H9 (cell line): ENCODE measurements around the gene POU2F2. TPM values are rescaled to one million over a fixed set of nuclear protein-coding genes. Genes with fewer than 3 reads are reported as not detected.

Source experiments
- DNase-seq: peaks from one replicate; pipeline ENCODE4 v3.0.0-alpha.2; 2017
- H2AFZ ChIP-seq: one replicate; pipeline ENCODE4 v1.6.1; 2013; ENCODE audit warnings: mild to moderate bottlenecking, low read length, control low read depth, moderate library complexity
- H2AK5ac ChIP-seq: 2 replicates; pipeline ENCODE4 v1.6.1; 2013; ENCODE audit warnings: low read length, control low read depth, mixed read lengths; ENCODE audit not compliant: insufficient read length
- H2BK120ac ChIP-seq: one replicate; pipeline ENCODE4 v1.6.1; 2013; ENCODE audit warnings: low read depth, mild to moderate bottlenecking, low read length, control low read depth, inconsistent platforms; ENCODE audit not compliant: poor library complexity, severe bottlenecking
- H2BK12ac ChIP-seq: 2 replicates; pipeline ENCODE4 v1.6.1; 2013; ENCODE audit warnings: low read length, control low read depth, mixed read lengths, low read depth; ENCODE audit not compliant: insufficient read length
- H2BK15ac ChIP-seq: 2 replicates; pipeline ENCODE4 v1.6.1; 2013; ENCODE audit warnings: low read depth, low read length, control low read depth
- H2BK20ac ChIP-seq: one replicate; pipeline ENCODE4 v1.6.1; 2013; ENCODE audit warnings: low read depth, mild to moderate bottlenecking, low read length, control low read depth, inconsistent platforms; ENCODE audit not compliant: poor library complexity, severe bottlenecking
- H2BK5ac ChIP-seq: 2 replicates; pipeline ENCODE4 v1.6.1; 2013; ENCODE audit warnings: low read length, control low read depth, mixed read lengths; ENCODE audit not compliant: insufficient read length
- H3K14ac ChIP-seq: 2 replicates; pipeline ENCODE4 v1.6.1; 2013; ENCODE audit warnings: low read length, control low read depth; ENCODE audit not compliant: insufficient read depth
- H3K18ac ChIP-seq: 2 replicates; pipeline ENCODE4 v1.6.1; 2013; ENCODE audit warnings: low read depth, mild to moderate bottlenecking, mixed read lengths, low read length, control low read depth; ENCODE audit not compliant: insufficient read length
- H3K23ac ChIP-seq: 2 replicates; pipeline ENCODE4 v1.6.1; 2013; ENCODE audit warnings: low read length, control low read depth, mixed read lengths, low read depth; ENCODE audit not compliant: insufficient read length
- H3K23me2 ChIP-seq: 2 replicates; pipeline ENCODE4 v1.6.1; 2013; ENCODE audit warnings: low read depth, mild to moderate bottlenecking, mixed read lengths, low read length, control low read depth; ENCODE audit not compliant: insufficient read length, poor library complexity, severe bottlenecking
- H3K27ac ChIP-seq: 2 replicates; pipeline ENCODE4 v1.5.1; 2013; ENCODE audit warnings: low read length, control low read depth, mixed read lengths, low read depth; ENCODE audit not compliant: insufficient read length
- H3K27me3 ChIP-seq: 2 replicates; pipeline ENCODE4 v1.6.1; 2013; ENCODE audit warnings: low read length, control low read depth, inconsistent platforms; ENCODE audit not compliant: insufficient read depth
- H3K4ac ChIP-seq: 2 replicates; pipeline ENCODE4 v1.6.1; 2013; ENCODE audit warnings: low read depth, mild to moderate bottlenecking, control low read depth, inconsistent platforms, low read length, moderate library complexity
- H3K4me1 ChIP-seq: 2 replicates; pipeline ENCODE4 v1.6.1; 2013; ENCODE audit warnings: low read length, control low read depth, inconsistent platforms; ENCODE audit not compliant: insufficient read depth
- H3K4me2 ChIP-seq: 2 replicates; pipeline ENCODE4 v1.6.1; 2013; ENCODE audit warnings: low read length, control low read depth, mixed read lengths; ENCODE audit not compliant: insufficient read length, insufficient read depth
- H3K56ac ChIP-seq: 2 replicates; pipeline ENCODE4 v1.6.1; 2013; ENCODE audit warnings: low read depth, mild to moderate bottlenecking, mixed read lengths, low read length, control low read depth; ENCODE audit not compliant: insufficient read length
- H3K79me1 ChIP-seq: 2 replicates; pipeline ENCODE4 v1.6.1; 2013; ENCODE audit warnings: low read depth, mild to moderate bottlenecking, moderate library complexity, low read length, control low read depth, inconsistent platforms; ENCODE audit not compliant: insufficient read depth, poor library complexity, severe bottlenecking
- H3K79me2 ChIP-seq: 2 replicates; pipeline ENCODE4 v1.6.1; 2013; ENCODE audit warnings: low read length, control low read depth, inconsistent platforms; ENCODE audit not compliant: insufficient read depth
- H3K9ac ChIP-seq: 2 replicates; pipeline ENCODE4 v1.6.1; 2013; ENCODE audit warnings: low read length, control low read depth, mixed read lengths; ENCODE audit not compliant: insufficient read length; ENCODE audit errors: extremely low read depth
- H3K9me3 ChIP-seq: one replicate; pipeline ENCODE4 v1.6.1; 2013; ENCODE audit warnings: low read depth, low read length, inconsistent platforms; ENCODE audit not compliant: control insufficient read depth
- H3T11ph ChIP-seq: one replicate; pipeline ENCODE4 v1.6.1; 2013; ENCODE audit warnings: mild to moderate bottlenecking, low read length, control low read depth, inconsistent platforms
- H4K20me1 ChIP-seq: one replicate; pipeline ENCODE4 v1.6.1; 2013; ENCODE audit not compliant: control insufficient read depth, insufficient read length, insufficient read depth
- H4K5ac ChIP-seq: 2 replicates; pipeline ENCODE4 v1.6.1; 2013; ENCODE audit warnings: low read depth, mild to moderate bottlenecking, mixed read lengths, low read length, control low read depth; ENCODE audit not compliant: insufficient read length
- H4K8ac ChIP-seq: replicated peaks from 2 replicates; pipeline ENCODE4 v1.6.1; 2013; ENCODE audit warnings: low read length, control low read depth, mixed read lengths, low read depth; ENCODE audit not compliant: insufficient read length
- H4K91ac ChIP-seq: 2 replicates; pipeline ENCODE4 v1.6.1; 2013; ENCODE audit warnings: low read depth, mild to moderate bottlenecking, moderate library complexity, mixed read lengths, low read length, control low read depth; ENCODE audit not compliant: insufficient read length
- H3K27ac Mint-ChIP-seq, 3 experiments: 2 replicates in 2 of 3; 3 replicates in 1 of 3; pipeline ENCODE4 v1.8.0; 2020 to 2021; ENCODE audit warnings: mixed read lengths in 3 of 3, mild to moderate bottlenecking in 1 of 3, moderate library complexity in 1 of 3
- H3K27me3 Mint-ChIP-seq: 2 replicates; pipeline ENCODE4 v1.8.0; 2021; ENCODE audit warnings: low read depth, mild to moderate bottlenecking, moderate library complexity, mixed read lengths
- H3K36me3 Mint-ChIP-seq, 3 experiments: 2 replicates in 2 of 3; 3 replicates in 1 of 3; pipeline ENCODE4 v1.8.0; 2020 to 2021; ENCODE audit warnings: low read depth in 3 of 3, mixed read lengths in 3 of 3; ENCODE audit not compliant: insufficient read depth in 1 of 3
- H3K4me1 Mint-ChIP-seq, 2 experiments: 2 replicates each; pipeline ENCODE4 v1.8.0; 2020; ENCODE audit warnings: mixed read lengths in 2 of 2
- H3K4me3 Mint-ChIP-seq, 2 experiments: 2 replicates in 1 of 2; 3 replicates in 1 of 2; pipeline ENCODE4 v1.8.0; 2020 to 2021; ENCODE audit warnings: mild to moderate bottlenecking in 2 of 2, mixed read lengths in 2 of 2, moderate library complexity in 1 of 2
- H3K9me3 Mint-ChIP-seq, 2 experiments: 2 replicates in 1 of 2; 3 replicates in 1 of 2; pipeline ENCODE4 v1.8.0; 2020; ENCODE audit warnings: mild to moderate bottlenecking in 2 of 2, mixed read lengths in 2 of 2, moderate library complexity in 1 of 2
- WGBS: extraction: QIAGEN DNeasy Blood & Tissue Kit; methylation state at CpG from one replicate; pipeline ENCODE4 v1.1.7; 2013; ENCODE audit warnings: missing lambda C conversion rate, low lambda C conversion rate, mixed read lengths; ENCODE audit not compliant: insufficient read length; ENCODE audit errors: extremely low coverage; 5-methylcytosine and 5-hydroxymethylcytosine counted together
- long read RNA-seq: library from polyadenylated mRNA; unstranded; transcript quantifications from one replicate; pipeline ENCODE4 v2.0.0, GENCODE V29; 2020
- total RNA-seq: library from RNA; stranded (reverse); gene quantifications from 2 replicates; pipeline ENCODE4 v1.2.1, GENCODE V29; 2021
- TF ChIP-seq, protein P1 (sequence below): fragments of 200-600 bp; sonication (generic); conservative IDR thresholded peaks from 3 replicates; pipeline ENCODE4 v1.8.0; 2021; ENCODE audit warnings: antibody characterized with exemption, mild to moderate bottlenecking

The POU2F2 gene
- total RNA-seq, result 2.8 and 2.9 TPM in 2 replicates
- long read RNA-seq, partial matches to known transcripts, result 4 of 7 reads
- long read RNA-seq, other reads (novel, unspliced or antisense), result 2 of 7 reads

DNA sequence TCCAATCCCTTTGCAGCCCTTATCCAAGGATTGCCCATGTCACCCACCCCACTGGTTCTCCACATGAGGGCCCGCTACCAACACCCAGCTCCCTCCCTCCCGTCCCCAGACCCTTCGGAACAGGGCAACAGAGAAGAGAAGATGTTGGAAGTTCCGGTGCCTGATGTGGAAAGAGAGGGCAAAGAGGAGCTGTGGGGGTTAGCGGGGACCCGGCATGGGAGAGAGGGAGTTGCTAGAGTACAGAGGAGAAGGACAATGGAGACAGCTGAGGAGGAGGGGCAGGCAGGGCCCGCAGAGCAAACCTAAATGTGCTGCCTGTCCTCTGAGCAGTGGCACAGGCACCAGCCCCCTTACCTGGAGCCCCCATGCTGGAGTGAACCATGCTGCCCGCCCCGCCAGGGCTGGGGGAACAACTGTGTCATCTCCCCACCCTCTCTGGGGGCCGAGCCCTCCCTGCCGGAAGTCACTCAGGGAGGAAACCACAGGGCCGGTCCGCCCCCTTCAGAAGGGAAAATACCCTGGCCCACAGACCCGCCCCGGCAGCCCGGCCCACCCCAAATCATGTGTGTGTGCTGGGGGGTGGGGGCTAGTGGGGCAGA lies at the start of gene POU2F2:
Gene POU2F2, minus strand, starts transcription at position 417 of the 599 bp plus-strand sequence. Its CDS starts 35 bp downstream, at position 382.
- WGBS, result no CpG with 5 or more reads among the region's 16 CpGs
- peak; percentile 60 for DNase-seq
- H3K27ac Mint-ChIP-seq, result no peak within 1 kb of the TSS; a peak in 1 of 7 replicates

More for the DNA sequence above, at the start of gene POU2F2:
- no peaks in the 10 kb centered on the region for H3K9me3 ChIP-seq
- no peaks in the 10 kb centered on the region for H3K79me1 ChIP-seq
- H3K14ac ChIP-seq, result no peak within 1 kb of the TSS
- peaks cover 6% of the 10 kb centered on the region for H3K23me2 ChIP-seq
- Mint-ChIP-seq H3K9me3 (no peaks in the 10 kb centered on the region; a peak in 1 of 5 replicates), H3K36me3 (no peaks in the 10 kb centered on the region), H3K4me1 (peaks cover 17 to 26% of the 10 kb centered on the region in 2 experiments), H3K27me3 (peaks cover 62% of the 10 kb centered on the region), H3K4me3 (peak within 1 kb of the TSS; percentile 53 to 80)
- no peak within 1 kb of the TSS for H3T11ph ChIP-seq
- no peak within 1 kb of the TSS for H3K56ac ChIP-seq
- H2BK12ac ChIP-seq, result no peak within 1 kb of the TSS
- TF ChIP-seq, protein P1, sequence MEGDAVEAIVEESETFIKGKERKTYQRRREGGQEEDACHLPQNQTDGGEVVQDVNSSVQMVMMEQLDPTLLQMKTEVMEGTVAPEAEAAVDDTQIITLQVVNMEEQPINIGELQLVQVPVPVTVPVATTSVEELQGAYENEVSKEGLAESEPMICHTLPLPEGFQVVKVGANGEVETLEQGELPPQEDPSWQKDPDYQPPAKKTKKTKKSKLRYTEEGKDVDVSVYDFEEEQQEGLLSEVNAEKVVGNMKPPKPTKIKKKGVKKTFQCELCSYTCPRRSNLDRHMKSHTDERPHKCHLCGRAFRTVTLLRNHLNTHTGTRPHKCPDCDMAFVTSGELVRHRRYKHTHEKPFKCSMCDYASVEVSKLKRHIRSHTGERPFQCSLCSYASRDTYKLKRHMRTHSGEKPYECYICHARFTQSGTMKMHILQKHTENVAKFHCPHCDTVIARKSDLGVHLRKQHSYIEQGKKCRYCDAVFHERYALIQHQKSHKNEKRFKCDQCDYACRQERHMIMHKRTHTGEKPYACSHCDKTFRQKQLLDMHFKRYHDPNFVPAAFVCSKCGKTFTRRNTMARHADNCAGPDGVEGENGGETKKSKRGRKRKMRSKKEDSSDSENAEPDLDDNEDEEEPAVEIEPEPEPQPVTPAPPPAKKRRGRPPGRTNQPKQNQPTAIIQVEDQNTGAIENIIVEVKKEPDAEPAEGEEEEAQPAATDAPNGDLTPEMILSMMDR, result no peak
- no peak within 1 kb of the TSS for H2BK120ac ChIP-seq
- H4K8ac ChIP-seq, result no peak within 1 kb of the TSS
- no peak within 1 kb of the TSS for H2BK5ac ChIP-seq
- no peaks in the 10 kb centered on the region for H4K20me1 ChIP-seq
- no peak within 1 kb of the TSS for H2BK20ac ChIP-seq
- no peak within 1 kb of the TSS for H2BK15ac ChIP-seq
- H3K4me2 ChIP-seq, result peak within 1 kb of the TSS; percentile 64
- no peak within 1 kb of the TSS for H3K4ac ChIP-seq
- no peak within 1 kb of the TSS for H3K27ac ChIP-seq
- no peak within 1 kb of the TSS for H3K23ac ChIP-seq
- H3K27me3 ChIP-seq, result no peaks in the 10 kb centered on the region
- H3K9ac ChIP-seq, result no peak within 1 kb of the TSS
- no peaks in the 10 kb centered on the region for H3K79me2 ChIP-seq
- no peak within 1 kb of the TSS for H2AK5ac ChIP-seq
- no peak within 1 kb of the TSS for H3K18ac ChIP-seq
- no peak within 1 kb of the TSS for H4K91ac ChIP-seq
- H2AFZ ChIP-seq, result no peak within 1 kb of the TSS
- no peak within 1 kb of the TSS for H4K5ac ChIP-seq
- no peaks in the 10 kb centered on the region for H3K4me1 ChIP-seq
